Osteoblast (primary cell): Measurements from ENCODE around the gene CBX4. TPM values are rescaled to one million over a fixed set of nuclear protein-coding genes. Genes with fewer than 3 reads are reported as not detected.

Source experiments
- DNase-seq: peaks from one replicate; pipeline ENCODE4 v3.0.0; 2011; ENCODE audit warnings: low spot score, mixed read lengths; ENCODE audit not compliant: insufficient read length; ENCODE audit errors: missing footprints
- H2AFZ ChIP-seq: 2 replicates; pipeline ENCODE4 v1.6.0; 2011; ENCODE audit warnings: mild to moderate bottlenecking, low read length
- H3K27ac ChIP-seq: 2 replicates; pipeline ENCODE4 v1.5.1; 2011; ENCODE audit warnings: mild to moderate bottlenecking, low read depth, low read length, moderate library complexity
- H3K27me3 ChIP-seq: 2 replicates; pipeline ENCODE4 v1.6.0; 2012; ENCODE audit warnings: mild to moderate bottlenecking, control low read depth, inconsistent platforms, low read length, moderate library complexity; ENCODE audit not compliant: insufficient read depth
- H3K36me3 ChIP-seq: 2 replicates; pipeline ENCODE4 v1.5.1; 2011; ENCODE audit warnings: mild to moderate bottlenecking, low read length, control low read depth, moderate library complexity; ENCODE audit not compliant: insufficient read depth
- H3K4me1 ChIP-seq: 2 replicates; pipeline ENCODE4 v1.5.1; 2011; ENCODE audit warnings: mild to moderate bottlenecking, low read length, control low read depth, moderate library complexity; ENCODE audit not compliant: insufficient read depth
- H3K4me2 ChIP-seq: 2 replicates; pipeline ENCODE4 v1.6.0; 2011; ENCODE audit warnings: mild to moderate bottlenecking, low read length; ENCODE audit not compliant: insufficient read depth
- H3K4me3 ChIP-seq: fragments of 200-600 bp; sonication (generic); 3 replicates; pipeline ENCODE4 v1.5.1; 2012; ENCODE audit warnings: mild to moderate bottlenecking, low read length, inconsistent platforms; ENCODE audit not compliant: insufficient read depth
- H3K79me2 ChIP-seq: 2 replicates; pipeline ENCODE4 v1.6.0; 2012; ENCODE audit warnings: mild to moderate bottlenecking, low read length, control low read depth, inconsistent platforms; ENCODE audit not compliant: insufficient read depth
- H3K9me3 ChIP-seq: 2 replicates; pipeline ENCODE4 v1.5.1; 2011; ENCODE audit warnings: low read depth, low read length, control low read depth
- H4K20me1 ChIP-seq: 2 replicates; pipeline ENCODE4 v1.6.0; 2012; ENCODE audit warnings: mild to moderate bottlenecking, low read length, control low read depth; ENCODE audit not compliant: insufficient read depth
- total RNA-seq: library from RNA; depleted of rRNA; stranded (reverse); fragments of >200 nt; gene quantifications from 2 replicates; pipeline ENCODE4 v1.2.3, GENCODE V29; 2012
- TF ChIP-seq, protein P1 (sequence below): IDR thresholded peaks from 2 replicates; pipeline ENCODE4 v1.5.1; 2011; ENCODE audit warnings: mild to moderate bottlenecking, low read depth, low read length, moderate library complexity; ENCODE audit errors: extremely low read depth

The CBX4 gene
- total RNA-seq, 1 donor = 22.1 TPM

DNA sequence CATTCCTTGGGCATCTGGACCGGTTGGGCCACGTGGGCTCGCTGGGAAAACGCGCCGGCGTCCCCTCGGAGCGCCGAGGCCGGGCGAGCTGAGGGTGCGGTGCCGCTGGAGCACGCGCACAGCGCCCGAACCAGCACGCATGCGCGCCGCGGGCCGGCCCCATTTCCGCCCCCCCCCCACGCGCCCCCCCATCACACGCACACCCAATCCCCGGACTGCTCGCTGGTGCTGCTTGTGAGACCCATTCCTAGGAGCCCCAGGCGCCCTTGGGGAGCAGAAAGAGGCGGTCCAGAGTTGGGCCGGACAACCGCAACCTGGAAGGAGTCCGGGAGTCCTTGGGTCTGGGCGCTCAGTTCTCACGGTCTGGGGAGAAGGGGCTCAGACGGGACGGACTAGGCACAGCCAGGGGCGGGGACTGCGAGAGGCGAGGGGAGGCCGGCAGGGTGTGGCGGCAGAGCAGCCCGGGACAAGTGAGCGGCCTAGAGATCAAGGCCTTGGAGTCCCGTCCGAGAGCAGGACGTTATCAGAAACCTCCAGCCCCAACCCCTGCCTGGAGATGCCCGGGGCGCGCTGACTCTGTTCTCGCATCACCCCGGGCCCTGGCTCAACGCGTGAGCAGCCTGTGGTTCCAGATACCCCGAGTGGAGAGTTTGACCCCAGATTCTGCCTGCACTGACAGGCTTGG lies 36.4 kb downstream of the CBX4 start:
- no peaks in the 10 kb centered on the region for H3K36me3 ChIP-seq
- TF ChIP-seq, protein P1, sequence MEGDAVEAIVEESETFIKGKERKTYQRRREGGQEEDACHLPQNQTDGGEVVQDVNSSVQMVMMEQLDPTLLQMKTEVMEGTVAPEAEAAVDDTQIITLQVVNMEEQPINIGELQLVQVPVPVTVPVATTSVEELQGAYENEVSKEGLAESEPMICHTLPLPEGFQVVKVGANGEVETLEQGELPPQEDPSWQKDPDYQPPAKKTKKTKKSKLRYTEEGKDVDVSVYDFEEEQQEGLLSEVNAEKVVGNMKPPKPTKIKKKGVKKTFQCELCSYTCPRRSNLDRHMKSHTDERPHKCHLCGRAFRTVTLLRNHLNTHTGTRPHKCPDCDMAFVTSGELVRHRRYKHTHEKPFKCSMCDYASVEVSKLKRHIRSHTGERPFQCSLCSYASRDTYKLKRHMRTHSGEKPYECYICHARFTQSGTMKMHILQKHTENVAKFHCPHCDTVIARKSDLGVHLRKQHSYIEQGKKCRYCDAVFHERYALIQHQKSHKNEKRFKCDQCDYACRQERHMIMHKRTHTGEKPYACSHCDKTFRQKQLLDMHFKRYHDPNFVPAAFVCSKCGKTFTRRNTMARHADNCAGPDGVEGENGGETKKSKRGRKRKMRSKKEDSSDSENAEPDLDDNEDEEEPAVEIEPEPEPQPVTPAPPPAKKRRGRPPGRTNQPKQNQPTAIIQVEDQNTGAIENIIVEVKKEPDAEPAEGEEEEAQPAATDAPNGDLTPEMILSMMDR = no peak
- no peak for DNase-seq
- H4K20me1 ChIP-seq = peaks cover 6% of the 10 kb centered on the region
- no peak overlapping the region for H3K4me3 ChIP-seq
- H3K79me2 ChIP-seq = no peaks in the 10 kb centered on the region
- H3K4me1 ChIP-seq = peaks cover 10% of the 10 kb centered on the region
- H3K27ac ChIP-seq = no peak overlapping the region
- no peak overlapping the region for H2AFZ ChIP-seq
- H3K4me2 ChIP-seq = no peak overlapping the region
- peaks cover 100% of the 10 kb centered on the region for H3K27me3 ChIP-seq
- no peaks in the 10 kb centered on the region for H3K9me3 ChIP-seq

DNA sequence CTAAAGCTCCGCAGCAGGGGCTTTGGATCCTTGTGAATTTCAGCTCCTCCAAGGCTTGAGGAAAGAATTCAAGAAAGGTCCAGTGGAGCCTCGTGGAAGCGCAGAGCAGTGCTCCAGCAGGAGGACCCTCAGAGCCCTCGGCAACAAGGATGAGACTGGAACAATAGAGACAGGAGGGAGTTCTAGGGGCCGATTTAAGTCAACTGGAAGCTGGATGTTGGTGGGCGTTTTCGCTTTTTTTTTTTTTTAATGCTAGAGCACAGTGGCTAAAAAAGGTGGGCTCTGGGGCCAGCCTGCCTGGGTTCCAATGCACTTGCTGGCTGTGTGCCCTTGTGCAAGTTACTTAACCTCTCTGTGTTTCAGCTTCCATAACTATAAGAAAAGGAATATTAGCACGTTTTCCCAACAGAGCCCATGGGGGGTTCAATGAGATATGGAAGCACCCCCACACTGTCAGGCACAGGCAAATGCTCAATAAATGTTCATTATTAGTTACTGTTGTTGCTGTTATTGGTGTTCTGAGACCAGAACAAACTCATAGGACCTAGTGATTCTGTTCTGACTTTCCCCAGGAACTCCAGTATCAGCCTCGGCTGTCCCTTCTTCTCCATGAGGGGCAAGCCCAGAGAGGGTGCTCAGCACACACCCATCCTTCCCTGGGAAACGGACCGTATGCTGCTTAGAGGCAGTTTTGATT lies 37.1 kb downstream of the CBX4 start:
- DNase-seq = no peak
- Histone ChIP-seq H2AFZ (no peak overlapping the region), H3K4me2 (no peak overlapping the region), H3K9me3 (no peaks in the 10 kb centered on the region), H3K4me3 (no peak overlapping the region), H3K4me1 (peaks cover 13% of the 10 kb centered on the region), H4K20me1 (peaks cover 6% of the 10 kb centered on the region), H3K27ac (no peak overlapping the region), H3K27me3 (peaks cover 96% of the 10 kb centered on the region), H3K36me3 (no peaks in the 10 kb centered on the region), H3K79me2 (no peaks in the 10 kb centered on the region)
- TF ChIP-seq, protein P1 = no peak

DNA sequence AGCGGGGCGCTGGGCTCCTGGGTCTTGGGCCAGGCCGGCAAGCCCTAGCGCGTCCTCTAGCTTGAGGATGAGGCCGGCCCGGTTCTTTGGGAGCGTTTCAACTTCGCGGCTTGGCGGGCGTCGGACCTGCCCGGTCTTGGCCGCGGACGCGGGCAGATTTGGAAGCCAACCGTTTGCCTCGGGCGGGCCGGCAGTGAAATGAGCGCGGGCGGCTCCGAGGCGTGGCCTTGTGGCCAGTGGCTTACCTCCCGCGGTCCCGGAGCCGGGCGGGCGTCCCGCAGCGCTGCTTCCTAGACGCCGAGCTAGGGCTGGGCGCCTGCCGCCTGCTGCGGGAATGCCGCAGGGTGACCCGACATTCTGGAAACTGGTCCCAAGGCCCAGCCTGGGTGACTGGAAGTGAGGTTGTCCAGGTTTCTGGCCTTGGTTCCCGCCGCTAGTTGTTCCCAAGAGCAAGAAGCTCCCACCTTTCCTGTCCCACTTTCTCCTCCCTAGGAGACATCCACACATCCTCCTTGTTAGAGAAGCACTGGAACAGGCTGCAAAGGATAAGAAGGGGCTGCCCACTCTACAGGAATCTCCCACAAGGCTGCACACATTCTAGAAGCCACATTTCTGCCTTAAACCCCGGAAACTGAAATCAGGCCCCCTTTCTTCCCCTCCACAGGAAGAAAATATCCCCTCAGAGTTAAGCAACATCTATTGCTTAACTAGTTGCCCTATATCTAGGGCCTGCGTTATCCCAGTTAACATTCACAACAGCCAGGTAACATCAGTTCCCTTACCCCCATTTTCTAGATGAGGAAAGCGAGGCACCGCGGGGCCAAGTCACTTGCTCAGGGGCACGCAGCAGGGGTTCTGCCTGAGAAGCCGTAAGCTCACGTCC lies 37.8 kb downstream of the CBX4 start:
- peaks cover 88% of the 10 kb centered on the region for H3K27me3 ChIP-seq
- no peak overlapping the region for H3K27ac ChIP-seq
- TF ChIP-seq, protein P1 = no peak
- H4K20me1 ChIP-seq = peaks cover 6% of the 10 kb centered on the region
- no peaks in the 10 kb centered on the region for H3K36me3 ChIP-seq
- H3K4me1 ChIP-seq = peaks cover 14% of the 10 kb centered on the region
- no peak overlapping the region for H3K4me2 ChIP-seq
- no peak overlapping the region for H2AFZ ChIP-seq
- no peaks in the 10 kb centered on the region for H3K9me3 ChIP-seq
- H3K4me3 ChIP-seq = no peak overlapping the region
- H3K79me2 ChIP-seq = no peaks in the 10 kb centered on the region
- DNase-seq = no peak
